ENCODE results near the gene KCTD13.
"Not testable (repeated sequence)": the region's sequence is repeated elsewhere in the genome, so short reads cannot be mapped to it uniquely, and the experiment has no call there.

KCTD13 gene

GRCh38 chr16:29921034-29921385, 5.0 kb downstream of the KCTD13 start:
- Mint-ChIP-seq H3K4me3 (no peak overlapping the region), H3K9me3 (no peaks in the 10 kb centered on the region), H3K27me3 (no peaks in the 10 kb centered on the region), H3K36me3 (peaks cover 39% of the 10 kb centered on the region), H3K4me1 (peaks cover 41% of the 10 kb centered on the region), H3K27ac (no peak overlapping the region)
- ATAC-seq, result no peak

GRCh38 chr16:29920288-29921033, 5.6 kb downstream of the KCTD13 start:
- Mint-ChIP-seq H3K9me3 (no peaks in the 10 kb centered on the region), H3K4me3 (no peak overlapping the region), H3K27me3 (no peaks in the 10 kb centered on the region), H3K36me3 (peaks cover 42% of the 10 kb centered on the region), H3K27ac (no peak overlapping the region), H3K4me1 (peaks cover 39% of the 10 kb centered on the region)
- no peak for ATAC-seq

GRCh38 chr16:29916979-29917378, 9.0 kb downstream of the KCTD13 start:
- peaks cover 59% of the 10 kb centered on the region for H3K36me3 Mint-ChIP-seq
- no peaks in the 10 kb centered on the region for H3K27me3 Mint-ChIP-seq
- no peak for ATAC-seq
- H3K9me3 Mint-ChIP-seq, result no peaks in the 10 kb centered on the region
- H3K4me3 Mint-ChIP-seq, result no peak overlapping the region
- peaks cover 12% of the 10 kb centered on the region for H3K4me1 Mint-ChIP-seq
- no peak overlapping the region for H3K27ac Mint-ChIP-seq

- H3K27ac Mint-ChIP-seq, result no peak overlapping the region
- no peak overlapping the region for H3K4me3 Mint-ChIP-seq
- ATAC-seq, result no peak
- peaks cover 50% of the 10 kb centered on the region for H3K36me3 Mint-ChIP-seq
- peaks cover 8% of the 10 kb centered on the region for H3K4me1 Mint-ChIP-seq
- H3K27me3 Mint-ChIP-seq, result no peaks in the 10 kb centered on the region
- no peaks in the 10 kb centered on the region for H3K9me3 Mint-ChIP-seq
These were observed 10.3 kb downstream of the KCTD13 start for GRCh38 chr16:29915590-29916247.

- Mint-ChIP-seq H3K27me3 (no peaks in the 10 kb centered on the region), H3K27ac (no peak overlapping the region), H3K9me3 (no peaks in the 10 kb centered on the region), H3K36me3 (peaks cover 46% of the 10 kb centered on the region), H3K4me3 (no peak overlapping the region), H3K4me1 (peaks cover 10% of the 10 kb centered on the region)
- no peak for ATAC-seq
These were observed 12.5 kb downstream of the KCTD13 start for GRCh38 chr16:29913514-29913913.

GRCh38 chr16:29912087-29912486, 13.9 kb downstream of the KCTD13 start:
- Mint-ChIP-seq H3K4me1 (peaks cover 15% of the 10 kb centered on the region), H3K36me3 (peaks cover 52% of the 10 kb centered on the region), H3K4me3 (no peak overlapping the region), H3K27me3 (no peaks in the 10 kb centered on the region), H3K27ac (no peak overlapping the region), H3K9me3 (no peaks in the 10 kb centered on the region)
- no peak for ATAC-seq

GRCh38 chr16:29911676-29912010, 14.4 kb downstream of the KCTD13 start:
- no peak for ATAC-seq
- Mint-ChIP-seq H3K27me3 (no peaks in the 10 kb centered on the region), H3K9me3 (no peaks in the 10 kb centered on the region), H3K36me3 (peaks cover 54% of the 10 kb centered on the region), H3K4me1 (peaks cover 15% of the 10 kb centered on the region), H3K4me3 (no peak overlapping the region), H3K27ac (no peak overlapping the region)

- Mint-ChIP-seq H3K27ac (no peak overlapping the region), H3K27me3 (no peaks in the 10 kb centered on the region), H3K4me1 (peaks cover 15% of the 10 kb centered on the region), H3K36me3 (peaks cover 54% of the 10 kb centered on the region), H3K9me3 (no peaks in the 10 kb centered on the region), H3K4me3 (no peak overlapping the region)
- no peak for ATAC-seq
These were observed 15.0 kb downstream of the KCTD13 start for GRCh38 chr16:29910819-29911675.

- not testable (repeated sequence) for ATAC-seq, H3K4me3 Mint-ChIP-seq, H3K9me3 Mint-ChIP-seq, H3K27me3 Mint-ChIP-seq, H3K27ac Mint-ChIP-seq
- H3K36me3 Mint-ChIP-seq, result peaks cover 42% of the 10 kb centered on the region
- H3K4me1 Mint-ChIP-seq, result peaks cover 15% of the 10 kb centered on the region
These were observed 16.2 kb downstream of the KCTD13 start for GRCh38 chr16:29909851-29910250.

GRCh38 chr16:29909391-29909790, 16.6 kb downstream of the KCTD13 start:
- H3K9me3 Mint-ChIP-seq, result no peaks in the 10 kb centered on the region
- no peak overlapping the region for H3K27ac Mint-ChIP-seq
- H3K4me3 Mint-ChIP-seq, result no peak overlapping the region
- peaks cover 38% of the 10 kb centered on the region for H3K36me3 Mint-ChIP-seq
- no peak for ATAC-seq
- H3K4me1 Mint-ChIP-seq, result peaks cover 15% of the 10 kb centered on the region
- H3K27me3 Mint-ChIP-seq, result no peaks in the 10 kb centered on the region

- H3K9me3 Mint-ChIP-seq, result no peaks in the 10 kb centered on the region
- H3K4me1 Mint-ChIP-seq, result peaks cover 15% of the 10 kb centered on the region
- H3K27ac Mint-ChIP-seq, result no peak overlapping the region
- no peak overlapping the region for H3K4me3 Mint-ChIP-seq
- H3K36me3 Mint-ChIP-seq, result peaks cover 32% of the 10 kb centered on the region
- H3K27me3 Mint-ChIP-seq, result no peaks in the 10 kb centered on the region
- no peak for ATAC-seq
These were observed 17.3 kb downstream of the KCTD13 start for GRCh38 chr16:29908719-29909220.

- H3K4me1 Mint-ChIP-seq, result peaks cover 15% of the 10 kb centered on the region
- no peak overlapping the region for H3K27ac Mint-ChIP-seq
- H3K27me3 Mint-ChIP-seq, result no peaks in the 10 kb centered on the region
- no peak for ATAC-seq
- peaks cover 24% of the 10 kb centered on the region for H3K36me3 Mint-ChIP-seq
- H3K9me3 Mint-ChIP-seq, result no peaks in the 10 kb centered on the region
- H3K4me3 Mint-ChIP-seq, result no peak overlapping the region
These were observed 18.1 kb downstream of the KCTD13 start for GRCh38 chr16:29907973-29908372.

GRCh38 chr16:29906520-29907244, 19.3 kb downstream of the KCTD13 start:
- Mint-ChIP-seq H3K36me3 (peaks cover 19% of the 10 kb centered on the region), H3K9me3 (no peaks in the 10 kb centered on the region), H3K27ac (no peak overlapping the region), H3K27me3 (peaks cover 7% of the 10 kb centered on the region), H3K4me3 (no peak overlapping the region), H3K4me1 (peaks cover 15% of the 10 kb centered on the region)
- no peak for ATAC-seq

GRCh38 chr16:29905668-29906067, 20.4 kb downstream of the KCTD13 start:
- H3K9me3 Mint-ChIP-seq, result no peaks in the 10 kb centered on the region

GRCh38 chr16:29904947-29905346, 21.1 kb downstream of the KCTD13 start:
- Mint-ChIP-seq H3K9me3 (no peaks in the 10 kb centered on the region), H3K27me3 (peaks cover 20% of the 10 kb centered on the region), H3K4me1 (peaks cover 25% of the 10 kb centered on the region), H3K36me3 (peaks cover 19% of the 10 kb centered on the region), H3K4me3 (no peak overlapping the region), H3K27ac (no peak overlapping the region)
- ATAC-seq, result no peak

More at GRCh38 chr16:29905668-29906067, 20.4 kb downstream of the KCTD13 start:
- H3K4me1 Mint-ChIP-seq, result peaks cover 19% of the 10 kb centered on the region
- no peak for ATAC-seq
- peaks cover 12% of the 10 kb centered on the region for H3K27me3 Mint-ChIP-seq
- H3K27ac Mint-ChIP-seq, result no peak overlapping the region
- no peak overlapping the region for H3K4me3 Mint-ChIP-seq
- peaks cover 19% of the 10 kb centered on the region for H3K36me3 Mint-ChIP-seq
